ENCODE measurements around the gene LRMDA.
A peak's percentile ranks its signal among the peaks of the same experiment; 100 is the strongest.

LRMDA gene

GRCh38 chr10:75660823-75661222, 229.4 kb downstream of the LRMDA start:
- Mint-ChIP-seq H3K4me1 (peaks cover 58% of the 10 kb centered on the region), H3K4me3 (no peak overlapping the region), H3K9me3 (no peaks in the 10 kb centered on the region), H3K27ac (peak overlapping the region in 2 of 3 experiments; percentile 16 to 49), H3K36me3 (ENCODE audit: low read depth) (no peaks in the 10 kb centered on the region), H3K27me3 (ENCODE audit: low read depth) (peaks cover 33% of the 10 kb centered on the region)
- TF ChIP-seq, protein P1, sequence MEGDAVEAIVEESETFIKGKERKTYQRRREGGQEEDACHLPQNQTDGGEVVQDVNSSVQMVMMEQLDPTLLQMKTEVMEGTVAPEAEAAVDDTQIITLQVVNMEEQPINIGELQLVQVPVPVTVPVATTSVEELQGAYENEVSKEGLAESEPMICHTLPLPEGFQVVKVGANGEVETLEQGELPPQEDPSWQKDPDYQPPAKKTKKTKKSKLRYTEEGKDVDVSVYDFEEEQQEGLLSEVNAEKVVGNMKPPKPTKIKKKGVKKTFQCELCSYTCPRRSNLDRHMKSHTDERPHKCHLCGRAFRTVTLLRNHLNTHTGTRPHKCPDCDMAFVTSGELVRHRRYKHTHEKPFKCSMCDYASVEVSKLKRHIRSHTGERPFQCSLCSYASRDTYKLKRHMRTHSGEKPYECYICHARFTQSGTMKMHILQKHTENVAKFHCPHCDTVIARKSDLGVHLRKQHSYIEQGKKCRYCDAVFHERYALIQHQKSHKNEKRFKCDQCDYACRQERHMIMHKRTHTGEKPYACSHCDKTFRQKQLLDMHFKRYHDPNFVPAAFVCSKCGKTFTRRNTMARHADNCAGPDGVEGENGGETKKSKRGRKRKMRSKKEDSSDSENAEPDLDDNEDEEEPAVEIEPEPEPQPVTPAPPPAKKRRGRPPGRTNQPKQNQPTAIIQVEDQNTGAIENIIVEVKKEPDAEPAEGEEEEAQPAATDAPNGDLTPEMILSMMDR (IDR thresholded peaks at IDR 0.05; ENCODE audit: unreplicated experiment in 3 of 3): no peak

DNA sequence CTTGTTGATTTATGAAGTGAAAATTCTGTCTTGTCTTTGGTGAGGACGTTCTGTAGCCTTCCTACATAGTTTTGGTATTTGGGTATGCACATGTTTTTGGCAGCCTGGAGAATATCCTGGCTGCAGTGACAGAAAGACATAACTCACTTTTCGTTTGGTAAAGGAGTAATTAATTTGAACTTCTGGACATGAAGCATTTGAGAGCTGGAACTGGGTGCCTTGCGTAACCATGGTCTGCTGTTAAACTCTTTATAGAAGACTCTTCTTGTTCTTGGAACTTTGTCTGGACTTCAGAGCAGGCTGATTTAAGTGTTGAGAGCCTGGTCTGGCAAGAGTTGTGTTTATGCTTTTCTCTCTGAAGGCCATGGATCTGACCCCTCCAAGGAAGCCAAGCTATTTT, 231.3 kb downstream of the LRMDA start:
- H3K27ac Mint-ChIP-seq: peak overlapping the region; percentile 38 to 61 (median 58)
- H3K36me3 Mint-ChIP-seq (ENCODE audit: low read depth): no peaks in the 10 kb centered on the region
- H3K9me3 Mint-ChIP-seq: no peaks in the 10 kb centered on the region
- TF ChIP-seq, protein P1 (IDR thresholded peaks at IDR 0.05; ENCODE audit: unreplicated experiment in 3 of 3): no peak
- peaks cover 39% of the 10 kb centered on the region for H3K4me1 Mint-ChIP-seq
- no peak overlapping the region for H3K4me3 Mint-ChIP-seq
- H3K27me3 Mint-ChIP-seq (ENCODE audit: low read depth): peaks cover 25% of the 10 kb centered on the region

DNA sequence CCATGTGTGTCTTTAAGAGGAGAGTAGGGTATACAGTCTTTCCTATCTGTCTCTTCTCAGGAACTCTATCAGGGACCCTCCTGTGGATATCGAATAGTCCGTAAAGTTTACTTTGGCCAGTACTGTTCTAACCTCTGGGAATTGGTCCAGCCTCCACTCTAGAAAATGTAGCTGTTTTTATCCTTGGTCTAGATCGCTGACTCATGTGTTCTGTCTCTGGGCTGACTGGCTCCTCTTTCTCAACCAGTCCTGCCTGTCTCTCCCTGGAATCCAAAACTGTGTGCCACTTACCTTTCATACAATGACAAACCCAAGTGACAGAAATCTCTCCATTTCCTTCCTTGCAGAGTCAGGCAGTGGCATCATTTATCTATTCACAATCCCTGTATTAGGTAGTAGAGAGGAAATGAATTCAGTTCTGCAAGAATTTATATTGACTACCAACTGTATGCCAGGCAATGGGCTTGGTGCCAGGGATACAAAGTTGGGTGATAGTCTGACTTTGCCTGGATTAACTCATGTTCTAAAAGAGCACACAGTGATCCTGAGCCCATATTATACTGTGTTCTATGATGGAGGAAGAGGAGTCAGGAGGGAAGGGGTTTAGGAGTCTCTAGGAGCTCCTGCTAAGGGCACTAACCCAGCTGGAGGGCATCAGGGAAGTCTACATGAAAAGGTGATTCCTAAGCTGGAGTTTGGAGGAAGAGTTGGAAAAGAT, 232.7 kb downstream of the LRMDA start:
- Mint-ChIP-seq H3K27ac (peak overlapping the region in 1 of 3 experiments; percentile 38), H3K36me3 (ENCODE audit: low read depth) (no peaks in the 10 kb centered on the region), H3K9me3 (no peaks in the 10 kb centered on the region), H3K4me1 (peaks cover 33% of the 10 kb centered on the region), H3K27me3 (ENCODE audit: low read depth) (peaks cover 23% of the 10 kb centered on the region), H3K4me3 (no peak overlapping the region)
- TF ChIP-seq, protein P1 (IDR thresholded peaks at IDR 0.05; ENCODE audit: unreplicated experiment in 3 of 3): no peak

DNA sequence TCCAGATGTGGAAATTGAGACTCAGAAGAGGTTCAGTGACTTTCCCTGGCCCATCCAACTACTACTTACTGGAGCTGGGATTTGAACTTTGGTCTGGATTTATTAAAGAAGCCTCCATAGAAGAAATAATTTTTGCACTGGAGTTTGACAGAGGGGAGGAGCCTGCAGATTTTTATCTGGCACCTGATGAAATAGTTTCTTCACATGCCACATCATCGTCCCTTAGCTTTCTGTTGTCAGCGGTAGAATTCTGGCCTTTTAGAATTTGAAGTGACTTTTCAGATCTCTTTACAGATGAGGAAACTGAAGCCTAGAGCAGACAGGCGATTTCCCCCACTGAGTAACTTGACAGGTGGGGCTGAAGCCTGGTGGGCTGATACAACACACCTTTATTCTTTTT, 233.5 kb downstream of the LRMDA start:
- H3K36me3 Mint-ChIP-seq (ENCODE audit: low read depth): no peaks in the 10 kb centered on the region
- peaks cover 39% of the 10 kb centered on the region for H3K4me1 Mint-ChIP-seq
- no peak overlapping the region for H3K4me3 Mint-ChIP-seq
- no peak overlapping the region for H3K27ac Mint-ChIP-seq
- H3K27me3 Mint-ChIP-seq (ENCODE audit: low read depth): peaks cover 20% of the 10 kb centered on the region
- TF ChIP-seq, protein P1 (IDR thresholded peaks at IDR 0.05; ENCODE audit: unreplicated experiment in 3 of 3): no peak
- no peaks in the 10 kb centered on the region for H3K9me3 Mint-ChIP-seq

DNA sequence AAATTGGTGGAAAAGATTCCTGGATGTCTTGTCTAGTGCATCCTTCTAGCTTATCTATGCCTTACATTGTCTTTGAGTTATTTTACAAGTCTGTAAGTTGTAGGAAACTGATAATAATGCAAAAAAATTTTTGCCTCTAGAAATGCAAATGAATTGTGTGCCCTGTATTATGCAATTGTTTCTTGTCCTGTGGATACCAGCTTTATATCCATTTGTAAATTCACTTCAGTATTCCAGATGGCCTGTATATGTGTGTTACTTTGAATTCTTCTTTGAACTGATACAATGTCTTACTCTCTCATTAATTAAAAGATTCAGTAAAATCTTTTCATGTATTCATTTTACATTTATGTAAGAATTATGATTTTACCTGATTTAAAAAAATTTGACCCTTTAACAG, 234.3 kb downstream of the LRMDA start:
- H3K4me1 Mint-ChIP-seq: peaks cover 40% of the 10 kb centered on the region
- H3K9me3 Mint-ChIP-seq: no peaks in the 10 kb centered on the region
- H3K27me3 Mint-ChIP-seq (ENCODE audit: low read depth): peaks cover 19% of the 10 kb centered on the region
- TF ChIP-seq, protein P1 (IDR thresholded peaks at IDR 0.05; ENCODE audit: unreplicated experiment in 3 of 3): no peak
- no peak overlapping the region for H3K27ac Mint-ChIP-seq
- H3K4me3 Mint-ChIP-seq: no peak overlapping the region
- H3K36me3 Mint-ChIP-seq (ENCODE audit: low read depth): no peaks in the 10 kb centered on the region

DNA sequence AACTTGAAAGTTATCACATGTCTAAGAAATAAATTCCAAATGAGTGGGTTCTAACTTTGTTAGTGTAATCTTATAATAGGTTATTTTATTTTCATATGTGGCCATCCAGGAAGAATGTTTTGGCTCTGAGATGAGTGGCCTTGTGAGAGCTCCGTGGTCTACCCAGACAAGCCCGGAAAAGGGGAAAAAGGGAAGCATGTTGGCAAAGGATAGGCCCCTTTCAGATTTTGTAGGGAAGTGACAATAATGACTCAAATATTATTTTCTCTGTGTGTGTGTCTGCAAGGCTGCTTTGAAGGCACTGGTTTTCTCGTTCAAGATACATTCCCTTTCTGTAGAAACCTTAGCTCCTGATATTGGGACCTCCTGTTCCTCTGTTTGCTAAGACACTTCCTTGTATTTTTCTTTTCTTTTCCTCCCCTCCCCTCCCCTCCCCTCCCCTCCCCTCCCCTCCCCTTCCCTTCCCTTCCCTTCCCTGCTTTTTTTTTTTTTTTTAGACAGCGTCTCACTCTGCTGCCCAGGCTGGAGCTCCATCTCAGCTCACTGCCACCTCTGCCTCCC, 240.8 kb downstream of the LRMDA start:
- H3K4me3 Mint-ChIP-seq: no peak overlapping the region
- TF ChIP-seq, protein P1 (IDR thresholded peaks at IDR 0.05; ENCODE audit: unreplicated experiment in 3 of 3): no peak
- no peak overlapping the region for H3K27ac Mint-ChIP-seq
- H3K36me3 Mint-ChIP-seq (ENCODE audit: low read depth): no peaks in the 10 kb centered on the region
- H3K9me3 Mint-ChIP-seq: no peaks in the 10 kb centered on the region
- peaks cover 43% of the 10 kb centered on the region for H3K4me1 Mint-ChIP-seq
- H3K27me3 Mint-ChIP-seq (ENCODE audit: low read depth): peaks cover 4% of the 10 kb centered on the region
